ENCODE data around the gene MECR.

The MECR gene

DNA sequence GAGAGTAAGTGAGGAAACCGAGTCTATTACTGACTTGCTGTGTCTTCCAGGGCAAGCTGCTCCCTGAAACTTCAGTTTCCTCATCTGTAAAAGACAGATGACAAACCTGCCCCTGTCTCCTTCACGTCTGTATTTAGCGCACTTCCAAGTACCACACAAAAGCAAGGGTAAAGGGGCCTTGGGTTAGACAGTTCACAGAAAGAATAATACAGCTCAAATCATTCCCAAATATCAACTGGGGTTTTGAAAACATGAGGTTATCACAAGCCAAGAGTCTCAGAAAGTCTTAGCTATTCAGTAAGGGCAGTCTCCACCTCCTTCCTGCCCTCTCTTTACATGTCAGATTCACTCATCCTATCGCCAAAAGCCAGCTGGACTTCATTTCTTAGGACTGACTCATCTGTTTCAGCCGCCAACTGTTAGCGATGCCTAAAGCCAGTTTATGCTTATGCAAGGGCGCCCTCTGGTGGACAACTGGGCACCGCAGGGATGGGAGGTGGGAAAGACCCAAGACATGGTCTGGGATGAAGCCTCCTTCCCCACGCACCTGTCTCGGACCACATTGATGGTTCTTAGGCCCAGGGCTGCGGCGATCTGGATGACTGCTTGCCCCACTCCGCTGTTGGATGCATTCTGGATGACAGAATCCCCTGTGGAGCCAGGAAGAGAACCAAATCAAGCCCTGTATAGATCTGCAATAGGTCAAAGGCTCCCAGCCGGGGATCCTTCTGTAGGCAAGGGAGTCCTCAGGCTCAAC lies 28.0 kb downstream of the MECR start:
- DNase-seq (ENCODE audit: low read depth in 2 of 3, low spot score in 2 of 3) = peak; percentile 61 to 99 (median 94)

DNA sequence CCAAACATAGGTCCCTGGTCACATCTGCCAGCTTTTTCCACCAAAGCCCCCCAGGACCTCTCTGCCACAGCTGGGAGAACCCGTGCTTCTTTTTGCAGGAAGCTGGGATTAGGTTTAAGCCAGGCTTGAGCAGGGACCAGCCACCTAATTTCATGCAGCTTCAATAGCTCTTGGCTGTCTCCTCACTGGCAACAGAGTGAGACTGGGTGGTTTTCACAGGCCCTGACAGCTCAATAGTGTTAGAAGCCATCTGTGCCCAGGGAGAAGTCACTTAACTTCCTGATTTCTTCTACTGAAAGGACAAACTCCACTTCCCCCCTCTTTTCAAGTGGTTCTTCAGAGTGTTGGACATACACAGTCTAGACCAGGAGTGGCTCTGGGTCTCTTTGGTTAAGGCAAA lies 28.7 kb downstream of the MECR start:
- DNase-seq (ENCODE audit: low read depth in 2 of 3, low spot score in 2 of 3) = no peak

DNA sequence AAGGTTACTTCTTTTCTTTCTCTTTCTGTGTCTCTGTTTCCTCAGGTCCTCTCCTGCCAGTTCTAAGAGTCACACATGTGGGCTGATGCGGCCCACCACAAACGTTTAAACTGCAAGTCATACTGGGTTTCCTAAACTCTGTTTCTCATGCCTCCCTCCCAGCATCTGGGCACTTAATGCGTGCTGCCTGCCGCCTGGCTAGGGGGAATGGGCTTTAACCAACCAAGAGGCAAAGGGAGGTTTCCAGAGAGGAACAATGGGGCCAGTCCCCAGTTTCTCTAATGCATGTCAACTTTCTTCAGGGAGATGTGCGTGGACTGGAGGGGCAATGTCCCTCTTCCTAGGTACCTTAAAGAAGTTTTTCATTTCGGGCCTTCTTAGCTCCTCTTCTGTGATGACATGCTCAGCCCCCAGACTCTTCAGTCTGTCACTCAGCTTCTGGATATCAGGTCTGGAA lies 29.1 kb downstream of the MECR start:
- no peak for DNase-seq (ENCODE audit: low read depth in 2 of 3, low spot score in 2 of 3)

DNA sequence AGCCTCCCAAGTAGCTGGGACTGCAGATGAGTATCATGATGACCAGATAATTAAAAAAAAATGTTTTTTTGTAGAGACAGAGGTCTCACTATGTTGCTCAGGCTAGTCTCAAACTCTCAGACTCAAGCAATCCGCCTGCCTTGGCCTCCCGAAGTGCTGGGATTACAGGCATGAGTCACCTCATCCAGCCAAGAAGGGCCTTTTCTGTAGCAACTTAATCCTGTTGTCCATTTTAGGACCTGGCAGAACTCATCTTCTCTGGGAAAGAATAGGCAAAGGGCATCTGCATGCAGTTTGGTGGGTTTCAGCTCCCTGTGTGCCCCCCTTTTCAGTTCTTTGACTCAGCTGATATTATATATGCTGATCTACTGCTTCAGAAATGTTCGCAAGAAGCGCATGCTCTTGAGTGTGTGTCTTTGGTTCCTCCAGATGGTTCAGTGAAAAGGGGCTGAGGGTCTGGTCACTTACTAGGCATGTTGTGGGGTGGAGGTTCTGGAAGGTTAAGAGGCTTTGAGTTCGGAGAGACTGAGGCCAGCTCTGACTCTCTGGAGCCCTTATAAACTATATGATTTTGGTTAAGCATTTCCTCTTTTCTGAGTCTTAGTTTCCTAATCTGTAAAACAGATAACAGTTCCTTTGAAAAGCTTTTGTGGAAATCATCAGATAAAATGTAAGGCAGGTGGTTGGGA lies 29.7 kb downstream of the MECR start:
- no peak for DNase-seq (ENCODE audit: low read depth in 2 of 3, low spot score in 2 of 3)

DNA sequence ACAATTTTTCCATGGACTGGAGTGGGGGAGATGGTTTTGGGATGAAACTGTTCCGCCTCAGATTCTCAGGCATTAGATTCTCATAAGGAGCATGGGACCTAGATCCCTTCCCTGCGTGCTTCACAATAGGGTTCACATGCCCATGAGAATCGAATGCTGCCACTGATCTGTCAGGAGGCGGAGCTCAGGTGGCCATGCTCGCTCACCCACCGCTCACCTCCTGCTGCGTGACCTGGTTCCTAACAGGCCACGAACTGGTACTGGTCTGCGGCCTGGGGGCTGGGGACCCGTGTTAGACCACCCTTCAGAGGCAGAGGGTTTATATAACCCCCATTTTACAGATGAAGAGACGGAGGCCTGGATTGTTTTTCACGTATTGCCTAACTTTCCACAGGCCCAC lies 32.7 kb downstream of the MECR start:
- no peak for DNase-seq (ENCODE audit: low read depth in 2 of 3, low spot score in 2 of 3)

DNA sequence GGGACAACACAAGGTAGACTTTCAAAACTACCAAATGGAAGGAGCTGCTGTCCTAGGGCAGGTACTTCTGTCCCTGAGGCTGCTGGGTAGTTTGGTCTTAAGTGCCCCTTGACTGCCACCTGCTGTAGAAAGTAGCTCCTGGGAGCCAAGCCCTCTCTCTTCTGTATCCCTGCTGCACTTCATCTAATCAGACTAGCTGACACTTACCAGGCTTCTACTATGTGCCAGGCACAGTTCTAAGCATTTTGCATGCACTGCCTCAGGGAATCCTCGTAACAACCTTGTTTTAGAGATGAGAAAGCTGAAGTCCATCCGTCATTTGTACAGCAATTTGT lies 33.2 kb downstream of the MECR start:
- no peak for DNase-seq (ENCODE audit: low read depth in 2 of 3, low spot score in 2 of 3)

DNA sequence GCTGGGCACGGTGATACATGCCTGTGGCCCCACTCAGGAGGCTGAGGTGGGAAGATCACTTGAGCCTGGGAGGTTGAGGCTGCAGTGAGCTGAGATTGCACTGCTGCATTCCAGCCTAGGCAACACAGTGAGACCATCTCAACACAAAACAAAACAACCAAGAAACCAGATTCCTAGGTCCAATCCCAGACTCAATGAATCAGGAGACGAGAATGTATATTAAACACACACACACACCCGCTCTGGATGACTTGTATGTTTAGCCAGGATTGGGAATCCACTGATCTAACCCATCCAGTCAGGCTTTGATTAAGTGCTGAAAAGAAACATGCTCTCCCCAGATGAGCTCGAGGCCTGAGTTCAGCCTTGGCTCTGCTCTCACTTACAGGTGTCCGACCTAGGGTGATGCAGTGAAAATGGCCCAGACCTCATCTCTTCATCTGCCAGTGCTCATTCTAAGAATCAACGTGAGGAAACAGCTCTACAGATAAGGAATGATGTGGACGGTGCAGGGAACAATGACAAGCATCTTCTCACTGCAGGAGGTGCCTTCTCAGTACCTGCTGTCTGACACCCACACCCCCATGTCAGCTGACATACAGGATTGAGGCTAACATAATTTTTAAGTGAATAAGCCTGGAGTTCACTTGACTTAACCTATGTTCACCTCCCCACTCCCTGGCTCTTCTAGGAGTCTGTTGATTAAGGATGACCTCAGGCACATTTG lies 33.7 kb downstream of the MECR start:
- no peak for DNase-seq (ENCODE audit: low read depth in 2 of 3, low spot score in 2 of 3)

DNA sequence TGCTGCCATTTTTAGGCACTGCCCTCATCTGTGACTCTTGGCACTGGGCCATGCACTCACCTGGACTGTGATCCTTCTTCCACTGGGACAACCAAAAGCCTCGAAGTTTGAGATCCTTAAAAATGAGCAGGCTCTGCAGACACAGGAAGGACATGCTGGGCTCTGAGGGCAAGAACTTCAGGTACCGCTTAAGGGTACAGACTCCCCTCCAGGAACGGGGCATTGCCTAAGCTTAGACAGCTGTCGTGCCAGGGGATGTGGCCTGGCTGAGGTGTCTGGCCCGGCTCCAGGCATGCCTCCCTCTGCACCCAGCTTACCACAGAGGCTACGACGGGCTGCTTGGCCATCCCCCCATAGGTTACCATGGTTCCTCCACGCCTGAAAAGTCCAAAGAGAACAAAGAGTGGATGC lies 34.8 kb downstream of the MECR start:
- DNase-seq (ENCODE audit: low read depth in 2 of 3, low spot score in 2 of 3) = no peak

DNA sequence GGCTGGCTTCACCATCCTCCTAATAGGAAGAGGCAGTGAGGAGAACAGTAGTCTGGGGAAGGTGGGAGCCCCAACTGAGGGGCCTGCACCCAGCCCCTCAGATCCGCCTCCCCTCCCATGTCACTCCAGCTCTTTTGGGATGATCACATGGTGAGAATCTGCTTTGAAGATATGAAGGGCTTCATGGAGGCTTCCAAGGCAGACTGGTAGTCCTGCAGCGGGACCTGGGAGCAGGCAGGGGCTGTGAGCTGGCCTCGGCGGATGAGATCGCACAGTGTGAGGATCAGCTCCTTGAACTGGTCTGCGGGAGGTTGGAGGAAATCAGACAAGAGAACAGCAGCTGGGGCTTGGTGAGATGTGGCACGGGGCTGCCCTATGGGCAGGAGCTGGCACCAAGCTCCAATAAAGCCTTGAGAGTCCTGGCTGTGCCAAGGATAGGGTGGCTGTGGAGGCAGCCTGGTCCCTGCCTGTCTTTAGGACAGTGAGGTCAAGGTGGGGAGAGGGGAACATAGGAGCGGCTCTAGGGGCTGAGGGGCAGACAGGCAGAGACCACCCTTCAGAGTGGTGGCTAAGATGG lies 36.8 kb downstream of the MECR start:
- DNase-seq (ENCODE audit: low read depth in 2 of 3, low spot score in 2 of 3) = no peak

DNA sequence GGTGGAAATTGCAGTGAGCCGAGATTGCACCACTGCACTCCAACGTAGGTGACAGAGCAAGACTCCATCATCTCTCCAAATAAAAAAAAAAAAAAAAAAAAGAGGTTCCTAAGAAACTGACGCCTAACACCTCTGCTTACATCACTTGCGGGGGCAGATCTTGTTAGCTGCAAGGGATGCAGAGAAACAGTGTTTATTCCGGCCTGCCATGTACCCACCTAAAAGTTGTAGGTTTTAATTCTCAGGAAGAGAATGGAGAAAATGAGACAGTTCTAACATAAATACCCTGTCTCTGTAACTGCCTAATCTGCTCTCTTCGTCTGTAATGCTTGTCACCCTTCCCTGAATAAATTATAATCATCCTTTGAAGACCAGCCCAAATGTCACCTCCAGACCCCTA lies 40.0 kb downstream of the MECR start:
- DNase-seq (ENCODE audit: low read depth in 2 of 3, low spot score in 2 of 3) = no peak

DNA sequence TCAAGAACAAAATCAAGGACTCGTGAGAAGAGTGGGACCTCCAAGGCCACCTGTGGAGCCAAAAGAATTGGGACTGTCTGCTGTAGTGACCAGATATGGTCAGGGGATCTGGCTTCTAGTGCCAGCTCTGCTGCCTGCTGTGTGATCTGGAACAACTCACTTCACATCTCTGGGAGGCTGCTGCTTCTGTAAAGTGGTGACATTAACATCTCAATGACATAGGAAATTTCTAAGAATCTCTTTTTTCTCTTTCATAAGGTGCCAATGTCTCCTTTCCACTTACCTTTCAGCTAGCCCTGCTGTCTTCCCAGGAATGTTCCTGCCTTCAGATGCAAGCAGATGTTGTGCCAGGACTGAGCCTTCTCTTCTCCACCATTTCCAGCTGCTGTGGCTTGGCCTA lies 44.0 kb downstream of the MECR start:
- no peak for DNase-seq (ENCODE audit: low read depth in 2 of 3, low spot score in 2 of 3)

DNA sequence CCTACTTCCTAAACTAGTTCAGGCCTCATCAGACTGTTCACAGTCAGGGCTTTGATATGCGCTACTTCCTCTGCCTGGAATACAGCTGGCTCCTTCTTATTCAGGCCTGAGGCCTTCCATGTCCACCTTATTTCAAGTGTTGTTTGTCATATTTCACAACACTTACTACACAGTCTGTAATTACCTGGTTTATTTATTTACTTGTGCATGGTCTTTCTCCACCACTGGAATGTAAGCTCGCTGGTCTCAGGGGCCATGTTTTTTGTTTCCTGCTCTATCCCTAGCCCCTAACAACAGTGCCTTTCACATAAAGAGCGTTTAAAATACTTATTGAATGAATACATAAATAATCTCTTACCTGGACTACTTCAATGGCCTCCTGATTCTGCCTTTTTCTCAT lies 44.5 kb downstream of the MECR start:
- no peak for DNase-seq (ENCODE audit: low read depth in 2 of 3, low spot score in 2 of 3)

DNA sequence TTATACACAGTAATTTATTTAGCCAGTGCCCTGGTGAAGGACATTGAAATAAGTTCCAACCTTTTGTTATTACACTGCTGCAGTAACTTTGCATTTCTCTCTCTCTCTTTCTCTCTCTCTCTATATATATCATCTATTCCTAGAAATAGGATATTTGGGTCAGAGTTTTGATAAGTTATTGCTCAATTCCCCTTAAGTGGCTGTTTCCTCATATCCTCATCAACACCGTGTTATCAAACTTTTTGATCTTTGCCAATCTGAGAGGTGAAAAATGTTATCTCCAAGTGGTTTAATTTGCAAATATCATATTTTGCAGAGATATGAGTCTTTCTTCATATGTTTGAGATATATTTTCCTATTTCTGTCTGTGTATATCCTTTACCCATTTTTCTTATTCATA lies 47.4 kb downstream of the MECR start:
- DNase-seq (ENCODE audit: low read depth in 2 of 3, low spot score in 2 of 3) = no peak

DNA sequence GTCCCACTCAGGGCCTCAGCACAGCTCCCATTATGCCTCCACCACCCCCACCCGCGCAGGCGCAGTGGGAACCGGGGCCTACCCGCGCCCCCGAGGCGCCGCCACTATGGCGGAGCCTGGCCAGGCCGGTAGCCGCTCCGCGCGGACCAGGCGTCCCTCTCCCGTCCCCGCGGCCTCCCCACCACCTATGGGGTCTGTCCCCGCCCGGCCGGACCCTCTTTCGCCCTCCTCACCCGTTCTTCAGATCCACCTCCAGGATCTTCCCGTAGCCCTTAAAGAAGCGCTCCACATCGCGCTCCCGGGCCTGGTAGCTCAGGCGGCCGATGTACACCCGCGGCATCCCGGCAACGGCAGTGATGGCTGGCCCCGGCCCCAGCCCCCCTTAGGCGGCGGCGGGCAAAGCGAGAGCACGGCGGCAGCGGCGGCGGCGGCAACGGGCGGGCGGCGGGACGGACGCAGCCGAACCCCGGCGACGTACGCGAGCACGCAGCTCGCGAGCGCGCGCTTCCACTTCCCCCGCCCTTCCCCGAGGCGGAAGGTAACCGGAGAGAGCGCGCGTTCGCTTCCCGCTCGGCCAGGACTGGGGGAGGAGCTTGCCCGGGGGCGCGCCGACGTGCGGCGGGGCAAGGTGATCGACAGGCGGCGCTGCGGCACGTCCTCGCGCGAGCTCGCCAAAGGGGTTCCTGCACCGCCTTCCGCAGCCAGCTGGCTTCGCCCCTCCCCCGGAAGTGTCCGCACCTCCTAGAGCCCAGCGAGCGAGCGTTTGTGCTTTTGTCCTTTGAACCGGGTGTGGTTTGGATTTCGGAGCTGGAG lies 49.1 kb downstream of the MECR start, which contains the start of gene SRSF4:
Gene SRSF4 (minus strand): TSS at position 488 of the 813 bp plus-strand sequence. CDS start 148 bp downstream, at position 340.
- peak; percentile 91 to 99 (median 92) for DNase-seq (ENCODE audit: low read depth in 2 of 3, low spot score in 2 of 3)

DNA sequence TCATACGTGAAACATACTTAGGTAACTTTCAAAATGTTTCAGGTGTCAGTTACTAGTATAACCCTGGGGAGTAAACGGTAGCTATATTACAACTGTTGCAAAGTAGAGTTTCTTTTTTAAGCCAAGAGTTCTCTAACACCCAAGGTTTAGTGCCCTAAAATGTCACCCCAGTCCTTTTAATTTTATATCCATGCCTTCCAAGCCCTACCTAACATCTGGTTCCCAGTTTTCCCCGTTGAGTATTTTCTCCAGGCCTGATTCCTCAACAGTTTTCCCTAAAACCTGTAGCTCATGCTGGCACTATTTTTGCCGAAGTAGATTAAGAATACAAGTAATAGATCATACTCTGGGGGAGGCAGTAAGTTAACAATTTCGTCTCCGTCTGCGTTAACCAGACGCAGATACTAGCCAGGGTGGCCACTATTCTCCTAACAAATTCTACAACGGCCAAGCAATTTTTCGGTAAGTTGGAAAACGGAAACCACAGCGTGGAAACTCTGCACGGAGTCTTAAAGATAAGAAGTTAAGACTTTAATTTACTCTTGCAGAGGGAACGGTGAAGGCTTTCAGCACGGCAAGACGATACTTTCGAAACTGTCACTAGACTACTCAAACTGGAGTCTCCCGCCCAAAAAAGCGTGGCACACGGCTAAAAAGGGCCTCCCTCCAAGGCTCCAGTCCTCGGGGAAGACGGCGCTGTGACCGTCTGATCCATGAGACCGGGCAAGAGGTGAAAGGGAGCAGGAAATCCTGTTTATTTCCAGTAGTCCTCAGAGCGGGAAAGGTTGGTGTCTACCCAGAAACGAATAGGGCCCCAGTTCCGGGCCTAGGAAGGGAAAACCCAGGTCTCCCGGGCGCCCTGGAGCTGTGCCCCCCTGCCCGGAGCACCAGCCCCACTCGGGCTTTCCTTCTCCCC lies 50.0 kb downstream of the MECR start:
- DNase-seq (ENCODE audit: low read depth in 2 of 3, low spot score in 2 of 3) = peak in 1 of 3 experiments; percentile 11

DNA sequence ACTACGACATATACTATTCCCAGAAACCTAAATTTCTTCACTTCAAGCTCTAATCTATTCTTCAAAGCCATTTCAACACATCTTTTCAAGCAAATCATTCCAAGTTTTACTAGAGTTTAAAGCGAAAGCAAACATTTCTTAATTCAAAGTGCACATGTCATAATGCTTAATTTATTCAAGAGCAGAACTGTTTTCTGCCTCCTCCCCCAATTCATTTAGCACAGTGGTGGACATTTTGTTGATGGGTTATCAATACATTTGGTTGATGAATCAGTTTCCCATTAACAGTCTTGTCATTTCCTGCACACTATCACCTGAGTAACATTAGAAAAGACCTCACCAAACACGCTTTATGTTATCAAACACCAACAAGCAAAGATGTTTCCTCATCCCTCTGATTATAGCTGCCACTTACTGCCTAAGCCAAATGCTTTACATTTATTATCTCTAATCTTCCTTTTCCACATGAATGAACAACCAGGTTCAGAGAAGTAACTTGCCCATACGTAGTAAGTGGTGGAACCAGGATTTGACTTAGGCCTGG lies 51.0 kb downstream of the MECR start:
- DNase-seq (ENCODE audit: low read depth in 2 of 3, low spot score in 2 of 3) = no peak

DNA sequence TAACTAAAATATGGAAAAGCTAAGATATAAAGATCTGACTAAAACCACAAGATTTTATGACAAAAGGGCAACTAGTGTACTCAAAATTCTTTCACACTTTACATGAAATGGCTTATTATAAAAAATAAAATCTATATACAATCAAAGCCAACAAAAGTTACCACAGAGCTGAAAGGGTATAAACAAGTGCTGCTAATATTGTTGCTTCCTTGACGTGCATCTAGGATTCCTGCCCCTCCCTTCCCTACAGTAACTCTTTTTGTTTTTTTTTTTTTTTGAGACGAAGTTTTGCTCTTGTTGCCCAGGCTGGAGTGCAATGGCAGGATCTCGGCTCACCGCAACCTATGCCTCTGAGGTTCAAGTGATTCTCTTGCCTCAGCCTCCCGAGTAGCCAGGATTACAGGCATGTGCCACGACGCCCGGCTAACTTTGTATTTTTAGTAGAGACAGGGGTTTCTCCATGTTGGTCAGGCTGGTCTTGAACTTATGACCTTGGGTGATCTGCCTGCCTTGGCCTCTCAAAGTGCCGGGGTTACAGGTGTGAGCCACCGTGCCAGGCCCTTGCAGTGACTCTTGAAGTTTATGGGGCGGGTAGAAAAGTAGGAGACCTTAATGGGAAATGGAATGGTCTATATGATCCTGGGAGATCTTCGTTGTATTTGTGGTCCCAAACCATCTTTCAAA lies 53.6 kb downstream of the MECR start:
- no peak for DNase-seq (ENCODE audit: low read depth in 2 of 3, low spot score in 2 of 3)

DNA sequence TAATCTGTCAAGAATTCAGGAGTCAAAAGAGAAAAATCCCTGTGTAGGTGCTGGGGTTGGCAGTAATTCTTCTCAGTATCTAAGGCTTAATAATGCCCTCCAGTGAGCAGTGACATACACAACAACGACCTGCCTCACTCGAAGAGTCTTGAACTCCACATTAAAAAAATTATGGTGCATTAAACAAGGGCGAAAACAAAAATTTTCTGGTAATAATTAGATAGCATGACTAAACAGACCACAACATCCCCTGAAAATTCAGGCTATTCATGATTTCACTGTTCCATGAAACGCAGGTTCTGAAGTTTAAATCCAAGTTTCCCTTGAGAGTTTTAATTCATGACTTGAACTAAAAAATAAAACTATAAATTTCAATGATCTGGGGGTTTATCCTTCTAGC lies 54.2 kb downstream of the MECR start:
- DNase-seq (ENCODE audit: low read depth in 2 of 3, low spot score in 2 of 3) = no peak

DNA sequence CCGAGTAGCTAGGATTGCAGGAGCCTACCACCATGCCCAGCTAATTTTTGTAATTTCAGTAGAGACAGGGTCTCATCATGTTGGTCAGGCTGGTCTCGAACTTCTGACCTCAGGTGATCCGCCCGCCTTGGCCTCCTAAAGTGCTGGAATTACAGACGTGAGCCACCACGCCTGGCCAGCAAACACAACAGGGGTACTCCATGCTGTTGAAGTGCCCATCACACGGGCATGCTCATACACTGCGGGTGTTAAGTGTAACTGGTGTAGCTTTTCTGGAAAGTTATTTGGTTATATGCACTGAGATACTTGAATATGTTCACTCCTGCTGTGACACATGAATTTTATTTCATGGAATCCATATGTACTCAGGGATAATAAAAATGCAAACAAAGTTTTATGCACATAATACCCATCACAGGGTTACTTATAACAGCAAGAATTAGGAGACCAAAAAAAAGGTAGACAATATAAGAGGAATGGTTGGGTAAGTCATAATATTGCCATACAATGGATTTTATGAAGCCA lies 58.3 kb downstream of the MECR start:
- DNase-seq (ENCODE audit: low read depth in 2 of 3, low spot score in 2 of 3) = no peak
